GM12891 (cell line): ENCODE measurements around the gene ZC3H12C.

Experiments used
- PAX5 ChIP-seq: IDR thresholded peaks from 2 replicates; pipeline ENCODE4 v1.6.1; 2011; ENCODE audit warnings: low read length, moderate library complexity, mild to moderate bottlenecking; ENCODE audit not compliant: insufficient read depth, severe bottlenecking
- POLR2A ChIP-seq: IDR thresholded peaks from 2 replicates; pipeline ENCODE4 v1.6.1; 2011; ENCODE audit warnings: low read depth, low read length, control low read depth
- POLR2AphosphoS5 ChIP-seq: IDR thresholded peaks from 2 replicates; pipeline ENCODE4 v1.6.1; 2011; ENCODE audit warnings: low read depth, low read length, control low read depth
- POU2F2 ChIP-seq: IDR thresholded peaks from 2 replicates; pipeline ENCODE4 v1.6.1; 2011; ENCODE audit warnings: low read depth, mild to moderate bottlenecking, control low read depth, low read length, moderate library complexity
- SPI1 ChIP-seq: IDR thresholded peaks from 2 replicates; pipeline ENCODE4 v1.6.1; 2011; ENCODE audit warnings: low read depth, low read length, control low read depth
- TAF1 ChIP-seq: IDR thresholded peaks from 2 replicates; pipeline ENCODE4 v1.6.1; 2011; ENCODE audit warnings: low read depth, low read length, control low read depth

DNA sequence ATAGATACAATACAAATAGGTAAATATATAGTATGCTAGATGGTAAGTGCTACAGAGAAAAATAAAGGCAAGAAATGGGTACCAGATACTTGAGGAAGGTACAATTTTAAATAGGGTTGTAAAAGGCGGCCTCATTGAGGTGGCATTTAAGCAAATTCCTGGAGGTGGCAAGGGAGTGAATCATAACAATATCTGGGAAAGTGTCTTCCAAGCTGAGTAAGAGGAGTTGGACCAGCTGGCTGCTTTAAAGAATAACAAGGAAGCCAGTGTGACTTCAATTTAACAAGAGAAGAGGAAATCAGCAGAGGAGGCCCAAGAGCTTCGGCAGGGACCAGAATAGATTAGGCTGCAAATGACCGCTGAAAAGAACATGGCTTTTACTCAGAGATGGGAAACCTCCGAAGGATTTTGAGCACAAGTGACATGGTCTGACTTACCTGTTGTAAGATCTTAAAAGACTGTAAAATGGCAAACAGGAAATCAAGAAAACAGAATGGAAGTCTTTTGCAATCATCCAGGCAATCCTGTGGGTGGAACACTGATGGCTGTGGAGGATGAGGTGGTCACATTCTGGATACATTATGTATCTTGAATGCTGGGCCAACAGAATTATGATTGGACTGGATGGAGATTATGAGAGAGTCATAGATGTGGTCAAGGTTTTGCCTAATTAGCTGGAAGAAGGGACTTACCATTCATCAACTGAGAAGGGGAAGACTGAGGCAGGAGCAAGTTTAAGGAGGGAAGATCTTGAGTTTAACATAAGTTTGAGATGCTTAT, 126.0 kb downstream of the ZC3H12C start:
- TF ChIP-seq SPI1 (no peak), POLR2A (no peak), POLR2AphosphoS5 (no peak), TAF1 (no peak), PAX5 (no peak), POU2F2 (no peak)
